Spleen (tissue), 11 donors: ENCODE results near the gene SDF2L1. TPM values are rescaled to one million over a fixed set of nuclear protein-coding genes. Genes with fewer than 3 reads are reported as not detected.
"Not testable (repeated sequence)": the region's sequence is repeated elsewhere in the genome, so short reads cannot be mapped to it uniquely, and the experiment has no call there.

Experiments used
- DNase-seq: peaks from one replicate; pipeline ENCODE4 v3.0.0-alpha.2; 2020
- H3K27ac ChIP-seq, 8 donors: fragments of 200-600 bp; sonication (generic) in 7 of 8; 1 replicate in 4 of 8; 2 replicates in 4 of 8; pipeline versions ENCODE4 v1.5.0 to v1.8.0; 2016 to 2021; ENCODE audit warnings: inconsistent platforms in 4 of 8, mild to moderate bottlenecking in 4 of 8, moderate library complexity in 1 of 8
- H3K27me3 ChIP-seq, 7 donors: fragments of 200-600 bp; sonication (generic) in 6 of 7; replicated peaks in 1 of 7; 1 replicate in 4 of 7; 2 replicates in 3 of 7; pipeline versions ENCODE4 v1.5.0 to v1.8.0; 2016 to 2021; ENCODE audit warnings: inconsistent platforms in 3 of 7, mild to moderate bottlenecking in 1 of 7
- H3K36me3 ChIP-seq, 6 donors: fragments of 200-600 bp; sonication (generic) in 5 of 6; 1 replicate in 4 of 6; 2 replicates in 2 of 6; pipeline versions ENCODE4 v1.5.0 to v1.8.0; 2016 to 2021; ENCODE audit warnings: inconsistent platforms in 2 of 6
- H3K4me1 ChIP-seq, 6 donors: fragments of 200-600 bp; sonication (generic) in 5 of 6; 1 replicate in 3 of 6; 2 replicates in 3 of 6; pipeline versions ENCODE4 v1.5.0 to v1.8.0; 2016 to 2021; ENCODE audit warnings: inconsistent platforms in 3 of 6
- H3K4me3 ChIP-seq, 8 donors: fragments of 200-600 bp; sonication (generic) in 7 of 8; 1 replicate in 4 of 8; 2 replicates in 4 of 8; pipeline versions ENCODE4 v1.5.0 to v1.8.0; 2016 to 2021; ENCODE audit warnings: inconsistent platforms in 4 of 8, mild to moderate bottlenecking in 4 of 8, moderate library complexity in 2 of 8
- H3K9me3 ChIP-seq, 8 donors: fragments of 200-600 bp; sonication (generic) in 7 of 8; 1 replicate in 4 of 8; 2 replicates in 4 of 8; pipeline versions ENCODE4 v1.5.0 to v1.8.0; 2016 to 2021; ENCODE audit warnings: inconsistent platforms in 4 of 8
- POLR2A ChIP-seq, 3 donors: fragments of 450-650 bp; IDR thresholded peaks; one replicate each; pipeline ENCODE4 v1.5.1; 2017; ENCODE audit warnings: antibody characterized with exemption in 3 of 3, mild to moderate bottlenecking in 1 of 3
- POLR2AphosphoS5 ChIP-seq, 3 donors: sonication (generic); formaldehyde crosslinking; IDR thresholded peaks; one replicate each; pipeline ENCODE4 v1.5.1; 2017; ENCODE audit warnings: antibody characterized with exemption in 3 of 3
- WGBS, 5 donors: extraction: QIAGEN DNeasy Blood & Tissue Kit in 3 of 5; methylation state at CpG; one replicate each; pipeline versions ENCODE4 v1.1.5 to v1.1.7; 2013 to 2018; 5-methylcytosine and 5-hydroxymethylcytosine counted together
- intact Hi-C: fragments of 100-400 bp; cut with DNase I; formaldehyde crosslinking; loops from one replicate; pipeline ENCODE4 v1.15.0; 2023; ENCODE audit warnings: low total_unique reads
- polyA plus RNA-seq, 3 donors: library from polyadenylated mRNA; stranded (reverse); fragments of 200-250 nt; gene quantifications; one replicate each; pipeline ENCODE4 v1.2.1, GENCODE V29; 2013
- total RNA-seq, 7 donors: library from RNA; depleted of rRNA in 3 of 7; stranded (reverse); fragments of >200 nt in 3 of 7; fragmentation: NEBNext Ultra II Directional in 4 of 7; extraction: Animal tissue kit (Norgen Biotek cat#: 25700) in 4 of 7; gene quantifications; one replicate each; pipeline versions ENCODE4 v1.1.0 to v1.2.1, GENCODE V29; 2016 to 2021
- TF ChIP-seq, protein P1 (sequence below), 11 experiments: fragments of 200-600 bp in 7 of 11; fragments of 450-650 bp in 4 of 11; sonication (generic) in 4 of 11; IDR thresholded peaks in 8 of 11; conservative IDR thresholded peaks in 3 of 11; 1 replicate in 7 of 11; 2 replicates in 4 of 11; pipeline versions ENCODE4 v1.4.0 to v1.8.0; 2016 to 2021; ENCODE audit warnings: antibody characterized with exemption in 11 of 11, inconsistent platforms in 4 of 11, mild to moderate bottlenecking in 1 of 11
- donor health status: healthy with polysubstance abuse.
- donor health status: DM: no; HTN: no; CAD: no; lungs with moderate emphysema.
- donor health status: DM: no; HTN: no; CAD: no.
- donor health status: Bipolar disorder and iron deficiency.
- donor health status: healthy.
- donor health status: DM: no; HTN: no; CAD: no.
- donor health status: DM: yes; HTN: yes; CAD: no.

SDF2L1 gene
- total and polyA plus RNA-seq, 10 donors = 16.6 to 51.9 (median 35.6) TPM

DNA sequence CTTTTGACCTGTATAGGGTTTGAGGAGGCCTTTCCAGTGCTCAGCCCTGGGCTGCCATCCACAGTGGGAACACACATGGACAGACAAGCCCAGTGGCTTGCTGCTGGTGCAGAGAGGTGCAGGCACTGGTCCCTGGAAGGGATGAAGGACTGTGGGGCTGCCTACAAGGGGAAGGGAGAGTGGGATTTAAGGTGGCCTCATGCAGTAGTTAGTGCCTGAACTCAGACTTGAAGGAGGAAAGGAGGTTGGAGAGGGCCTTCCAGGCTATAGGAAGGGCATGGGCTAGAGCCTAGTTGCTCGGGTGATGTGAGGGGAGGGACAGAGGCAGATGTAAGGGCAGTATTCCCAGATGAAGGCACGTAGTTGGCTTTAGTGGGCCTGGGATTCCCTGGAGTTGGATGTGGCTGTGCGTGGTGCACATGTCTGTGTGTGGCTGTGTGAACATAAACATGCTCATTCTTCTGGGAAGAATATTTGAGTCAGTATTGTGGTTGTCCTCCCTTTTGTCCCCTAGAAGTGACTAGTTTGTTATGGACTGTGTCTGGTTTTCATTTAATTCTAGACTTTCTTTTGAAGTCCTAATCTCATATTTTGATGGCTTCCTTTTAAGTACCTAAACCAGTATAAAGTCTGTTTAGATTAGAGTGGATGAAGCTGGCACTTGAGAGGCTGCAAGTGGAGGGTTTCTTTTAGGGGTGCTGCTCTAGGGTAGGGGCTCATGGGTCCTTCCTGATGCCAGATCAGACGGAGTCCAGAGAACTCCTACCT is 30.7 kb upstream of the SDF2L1 start:
- 89 to 93% (median 90%) methylated on average over 4 of the region's 4 CpGs for WGBS, 5 donors
- H3K4me3 ChIP-seq = no peak overlapping the region
- no peaks in the 10 kb centered on the region for H3K27me3 ChIP-seq
- no peak overlapping the region for H3K27ac ChIP-seq
- H3K36me3 ChIP-seq = peaks cover 0 to 81% (median 38%) of the 10 kb centered on the region in 6 donors
- intact Hi-C loops = no loop called here
- peak in 1 of 3 donors; percentile 27 for TF ChIP-seq POLR2AphosphoS5 (IDR thresholded peaks at IDR 0.05)
- TF ChIP-seq, protein P1, sequence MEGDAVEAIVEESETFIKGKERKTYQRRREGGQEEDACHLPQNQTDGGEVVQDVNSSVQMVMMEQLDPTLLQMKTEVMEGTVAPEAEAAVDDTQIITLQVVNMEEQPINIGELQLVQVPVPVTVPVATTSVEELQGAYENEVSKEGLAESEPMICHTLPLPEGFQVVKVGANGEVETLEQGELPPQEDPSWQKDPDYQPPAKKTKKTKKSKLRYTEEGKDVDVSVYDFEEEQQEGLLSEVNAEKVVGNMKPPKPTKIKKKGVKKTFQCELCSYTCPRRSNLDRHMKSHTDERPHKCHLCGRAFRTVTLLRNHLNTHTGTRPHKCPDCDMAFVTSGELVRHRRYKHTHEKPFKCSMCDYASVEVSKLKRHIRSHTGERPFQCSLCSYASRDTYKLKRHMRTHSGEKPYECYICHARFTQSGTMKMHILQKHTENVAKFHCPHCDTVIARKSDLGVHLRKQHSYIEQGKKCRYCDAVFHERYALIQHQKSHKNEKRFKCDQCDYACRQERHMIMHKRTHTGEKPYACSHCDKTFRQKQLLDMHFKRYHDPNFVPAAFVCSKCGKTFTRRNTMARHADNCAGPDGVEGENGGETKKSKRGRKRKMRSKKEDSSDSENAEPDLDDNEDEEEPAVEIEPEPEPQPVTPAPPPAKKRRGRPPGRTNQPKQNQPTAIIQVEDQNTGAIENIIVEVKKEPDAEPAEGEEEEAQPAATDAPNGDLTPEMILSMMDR (IDR thresholded peaks at IDR 0.05 in 8 of 11, conservative IDR thresholded peaks at IDR 0.05 in 3 of 11) = no peak
- no peaks in the 10 kb centered on the region for H3K9me3 ChIP-seq
- no peak for DNase-seq
- H3K4me1 ChIP-seq = peaks cover 0 to 52% (median 22%) of the 10 kb centered on the region in 6 donors

- 86 to 94% (median 92%) methylated on average over 6 to 7 of the region's 7 CpGs for WGBS, 5 donors
These were observed 29.2 kb upstream of the SDF2L1 start for GRCh38 chr22:21612858-21613257.

DNA sequence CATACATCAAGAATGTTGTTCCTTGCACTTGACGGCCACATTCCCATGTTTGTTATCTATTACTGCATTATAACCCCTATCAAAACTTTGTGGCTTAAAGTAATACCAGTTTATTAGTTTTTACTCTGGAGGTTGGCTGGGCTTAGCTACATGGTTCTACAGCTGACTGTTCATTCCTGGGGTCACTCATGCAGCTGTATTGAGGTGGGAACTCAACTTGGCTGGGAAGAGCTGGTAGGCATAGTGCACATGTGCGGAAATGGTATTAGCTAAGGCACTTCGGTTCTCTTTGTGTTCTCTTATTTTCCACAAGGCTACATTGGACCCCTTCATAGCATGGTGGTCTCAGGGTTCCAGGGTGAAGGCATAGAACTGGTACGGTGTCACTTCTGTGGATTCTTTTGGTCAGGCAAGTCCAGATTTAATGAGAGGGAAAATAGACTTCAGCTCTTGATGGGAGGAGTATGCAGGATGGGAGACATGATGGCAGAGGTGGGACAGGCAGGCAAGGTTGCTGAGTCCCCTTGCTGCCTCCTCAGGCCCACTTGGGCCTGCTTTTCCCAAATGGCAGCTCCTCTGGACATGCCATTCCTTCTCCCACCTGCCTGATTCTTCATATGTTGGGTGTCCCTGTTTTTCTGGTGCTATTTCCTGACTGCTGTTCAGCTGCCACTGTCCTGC is 28.4 kb upstream of the SDF2L1 start:
- WGBS, 5 donors = 73 to 97% (median 90%) methylated on average over 4 of the region's 4 CpGs
- no peak overlapping the region for H3K4me3 ChIP-seq
- H3K27ac ChIP-seq = peak overlapping the region in 1 of 8 donors; percentile 14
- H3K4me1 ChIP-seq = peaks cover 0 to 42% (median 24%) of the 10 kb centered on the region in 6 donors
- TF ChIP-seq, protein P1 (IDR thresholded peaks at IDR 0.05 in 8 of 11, conservative IDR thresholded peaks at IDR 0.05 in 3 of 11) = no peak
- TF ChIP-seq POLR2A (IDR thresholded peaks at IDR 0.05) (no peak), POLR2AphosphoS5 (IDR thresholded peaks at IDR 0.05) (no peak)
- intact Hi-C loops = no loop called here
- peaks cover 0 to 91% (median 41%) of the 10 kb centered on the region in 6 donors for H3K36me3 ChIP-seq
- H3K27me3 ChIP-seq = no peaks in the 10 kb centered on the region
- no peaks in the 10 kb centered on the region for H3K9me3 ChIP-seq
- DNase-seq = no peak

More at GRCh38 chr22:21612858-21613257, 29.2 kb upstream of the SDF2L1 start:
- peaks cover 0 to 83% (median 38%) of the 10 kb centered on the region in 6 donors for H3K36me3 ChIP-seq
- no peak overlapping the region for H3K4me3 ChIP-seq
- H3K27ac ChIP-seq = no peak overlapping the region
- no peaks in the 10 kb centered on the region for H3K9me3 ChIP-seq
- intact Hi-C loops = no loop called here
- no peak for DNase-seq
- peaks cover 0 to 50% (median 27%) of the 10 kb centered on the region in 6 donors for H3K4me1 ChIP-seq
- no peaks in the 10 kb centered on the region for H3K27me3 ChIP-seq
- TF ChIP-seq POLR2A (IDR thresholded peaks at IDR 0.05) = no peak
- no peak for TF ChIP-seq POLR2AphosphoS5 (IDR thresholded peaks at IDR 0.05)
- TF ChIP-seq, protein P1 (IDR thresholded peaks at IDR 0.05 in 8 of 11, conservative IDR thresholded peaks at IDR 0.05 in 3 of 11) = no peak

- Histone ChIP-seq H3K36me3 (peaks cover 0 to 93% (median 39%) of the 10 kb centered on the region in 6 donors), H3K27ac (no peak overlapping the region), H3K9me3 (no peaks in the 10 kb centered on the region), H3K4me1 (peaks cover 0 to 62% (median 29%) of the 10 kb centered on the region in 6 donors), H3K4me3 (no peak overlapping the region), H3K27me3 (no peaks in the 10 kb centered on the region)
- DNase-seq = no peak
- 81 to 93% (median 82%) methylated on average over 4 of the region's 4 CpGs for WGBS, 5 donors
- TF ChIP-seq, protein P1 (IDR thresholded peaks at IDR 0.05 in 8 of 11, conservative IDR thresholded peaks at IDR 0.05 in 3 of 11) = no peak
- TF ChIP-seq POLR2AphosphoS5 (IDR thresholded peaks at IDR 0.05) (no peak), POLR2A (IDR thresholded peaks at IDR 0.05) (no peak)
- intact Hi-C loops = no loop called here
These were observed 26.4 kb upstream of the SDF2L1 start for GRCh38 chr22:21615731-21616130.

- DNase-seq, intact Hi-C loops, H3K27ac ChIP-seq, H3K9me3 ChIP-seq, H3K27me3 ChIP-seq, H3K4me3 ChIP-seq: not testable (repeated sequence)
- Histone ChIP-seq H3K36me3 (peaks cover 0 to 89% (median 27%) of the 10 kb centered on the region in 6 donors), H3K4me1 (peaks cover 5 to 76% (median 40%) of the 10 kb centered on the region in 6 donors)
- 90 to 96% (median 94%) methylated on average over 6 of the region's 6 CpGs for WGBS, 5 donors
These were observed 24.8 kb upstream of the SDF2L1 start for GRCh38 chr22:21617337-21617736.
